Brain microvascular endothelial cell (primary cell): Measurements from ENCODE around the gene TMEM175.

Experiments used
- DNase-seq: peaks from one replicate; pipeline ENCODE4 v3.0.0-alpha.2; 2020
- H3K27ac ChIP-seq: fragments of 250-450 bp; sonication (Bioruptor Pico); 2 replicates; pipeline ENCODE4 v1.5.1; 2020; ENCODE audit warnings: mild to moderate bottlenecking, moderate library complexity
- H3K27me3 ChIP-seq: fragments of 250-450 bp; sonication (Bioruptor Pico); replicated peaks from 2 replicates; pipeline ENCODE4 v1.5.1; 2020; ENCODE audit warnings: mild to moderate bottlenecking
- H3K36me3 ChIP-seq: fragments of 250-450 bp; sonication (Bioruptor Pico); replicated peaks from 2 replicates; pipeline ENCODE4 v1.5.1; 2020; ENCODE audit warnings: mild to moderate bottlenecking
- H3K4me3 ChIP-seq: 2 replicates; pipeline ENCODE4 v1.5.1; 2011; ENCODE audit warnings: low read depth, mild to moderate bottlenecking, control low read depth, low read length, moderate library complexity
- in situ Hi-C: cut with HindIII; loops from 2 replicates; pipeline ENCODE4 v1.10.0; 2017; ENCODE audit warnings: low sequenced_read_pairs, low pct_ligation_motif_present
- TF ChIP-seq, protein P1 (sequence below): IDR thresholded peaks from 2 replicates; pipeline ENCODE4 v1.5.1; 2011; ENCODE audit warnings: low read depth, mild to moderate bottlenecking, moderate library complexity, low read length, control low read depth, inconsistent platforms; ENCODE audit errors: missing control alignments

Gene TMEM175

DNA sequence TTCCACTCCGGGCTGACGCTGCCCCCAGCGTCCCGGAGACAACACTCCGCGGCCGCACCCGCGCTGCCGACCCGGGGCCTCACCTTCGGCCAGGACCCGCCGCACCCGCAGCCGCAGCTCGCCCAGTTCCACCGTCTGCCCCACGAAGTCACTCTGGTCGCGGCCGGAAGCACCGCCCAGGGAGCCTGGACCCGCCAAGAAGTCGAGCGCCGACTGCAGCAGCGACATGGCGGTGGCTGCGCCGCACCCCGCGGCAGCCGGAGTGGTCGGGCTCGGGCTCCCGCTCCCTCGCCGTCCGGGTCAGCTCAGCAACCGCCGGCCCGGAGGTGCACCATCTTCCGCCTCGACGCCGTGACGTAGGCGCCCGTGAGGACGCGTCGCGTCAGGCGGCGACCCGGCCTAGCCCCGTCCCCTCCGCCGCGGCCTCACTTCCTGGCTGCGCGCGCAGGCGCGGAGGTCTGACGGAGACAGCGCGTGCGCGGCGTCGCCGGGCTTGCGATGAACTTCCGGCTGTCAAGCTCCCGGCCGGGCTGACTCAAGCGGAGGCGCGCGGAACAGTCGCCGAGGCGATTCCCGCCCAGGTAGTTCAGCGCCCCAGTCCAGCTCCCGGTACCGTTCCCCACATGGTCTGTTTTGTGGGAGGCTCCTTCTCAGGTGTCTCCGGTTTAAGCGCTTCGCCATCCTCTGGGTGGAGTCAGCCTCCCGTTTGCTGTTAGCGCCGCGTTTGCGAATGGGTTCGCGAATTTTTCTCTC, at the start of gene TMEM175, which contains the start of gene GAK:
TSS of gene TMEM175 (plus strand) at position 501 of the 753 bp plus-strand sequence. CDS start 15,280 bp downstream, outside the sequence.
TSS of gene GAK (minus strand) at position 357 of the 753 bp plus-strand sequence. CDS start at position 228, 129 bp downstream.
- Histone ChIP-seq H3K27ac (peak within 1 kb of the TSS; percentile 81), H3K4me3 (peak within 1 kb of the TSS; percentile 97), H3K27me3 (no peaks in the 10 kb centered on the region), H3K36me3 (no peaks in the 10 kb centered on the region)
- TF ChIP-seq, protein P1, sequence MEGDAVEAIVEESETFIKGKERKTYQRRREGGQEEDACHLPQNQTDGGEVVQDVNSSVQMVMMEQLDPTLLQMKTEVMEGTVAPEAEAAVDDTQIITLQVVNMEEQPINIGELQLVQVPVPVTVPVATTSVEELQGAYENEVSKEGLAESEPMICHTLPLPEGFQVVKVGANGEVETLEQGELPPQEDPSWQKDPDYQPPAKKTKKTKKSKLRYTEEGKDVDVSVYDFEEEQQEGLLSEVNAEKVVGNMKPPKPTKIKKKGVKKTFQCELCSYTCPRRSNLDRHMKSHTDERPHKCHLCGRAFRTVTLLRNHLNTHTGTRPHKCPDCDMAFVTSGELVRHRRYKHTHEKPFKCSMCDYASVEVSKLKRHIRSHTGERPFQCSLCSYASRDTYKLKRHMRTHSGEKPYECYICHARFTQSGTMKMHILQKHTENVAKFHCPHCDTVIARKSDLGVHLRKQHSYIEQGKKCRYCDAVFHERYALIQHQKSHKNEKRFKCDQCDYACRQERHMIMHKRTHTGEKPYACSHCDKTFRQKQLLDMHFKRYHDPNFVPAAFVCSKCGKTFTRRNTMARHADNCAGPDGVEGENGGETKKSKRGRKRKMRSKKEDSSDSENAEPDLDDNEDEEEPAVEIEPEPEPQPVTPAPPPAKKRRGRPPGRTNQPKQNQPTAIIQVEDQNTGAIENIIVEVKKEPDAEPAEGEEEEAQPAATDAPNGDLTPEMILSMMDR, result no peak
- in situ Hi-C loops, result no loop called here
- DNase-seq, result peak; percentile 88

DNA sequence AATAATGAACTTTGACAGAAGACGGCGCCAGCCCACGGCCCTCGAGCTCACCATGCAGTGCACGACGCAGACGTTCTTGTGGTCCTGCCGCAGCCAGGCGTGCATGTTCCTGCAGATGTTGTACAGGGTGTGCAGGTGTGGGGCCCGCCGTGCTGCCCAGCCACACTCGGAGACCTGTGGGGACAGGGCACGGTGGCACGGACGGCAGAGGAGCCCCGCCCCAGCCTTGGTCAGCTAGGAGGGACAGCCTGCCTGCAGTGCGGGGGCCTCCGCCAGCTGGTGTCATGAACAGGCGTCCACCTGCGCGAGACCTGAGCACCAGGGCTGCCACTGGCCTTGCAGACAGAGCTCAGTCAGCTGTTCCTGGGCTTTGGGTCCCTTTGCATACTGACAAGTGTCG, 49.6 kb upstream of the TMEM175 start:
- Histone ChIP-seq H3K36me3 (peaks cover 42% of the 10 kb centered on the region), H3K27me3 (no peaks in the 10 kb centered on the region), H3K4me3 (no peak overlapping the region), H3K27ac (no peak overlapping the region)
- no peak for DNase-seq
- in situ Hi-C loops, result no loop called here
- TF ChIP-seq, protein P1, result no peak

- no peak for DNase-seq
- no peak overlapping the region for H3K27ac ChIP-seq
These were observed 48.7 kb upstream of the TMEM175 start for GRCh38 chr4:883377-884095.

GRCh38 chr4:884259-884658, 48.0 kb upstream of the TMEM175 start:
- H3K27ac ChIP-seq, result no peak overlapping the region
- in situ Hi-C loops, result no loop called here
- no peak overlapping the region for H3K4me3 ChIP-seq
- no peaks in the 10 kb centered on the region for H3K27me3 ChIP-seq
- TF ChIP-seq, protein P1, result no peak
- no peak for DNase-seq
- peaks cover 42% of the 10 kb centered on the region for H3K36me3 ChIP-seq

More at GRCh38 chr4:883377-884095, 48.7 kb upstream of the TMEM175 start:
- TF ChIP-seq, protein P1, result no peak
- in situ Hi-C loops, result no loop called here
- H3K36me3 ChIP-seq, result peaks cover 44% of the 10 kb centered on the region
- no peaks in the 10 kb centered on the region for H3K27me3 ChIP-seq
- no peak overlapping the region for H3K4me3 ChIP-seq

- in situ Hi-C loops, result no loop called here
These were observed 47.4 kb upstream of the TMEM175 start for GRCh38 chr4:884896-885295.

More at GRCh38 chr4:884896-885295, 47.4 kb upstream of the TMEM175 start:
- Histone ChIP-seq H3K27ac (no peak overlapping the region), H3K36me3 (peaks cover 44% of the 10 kb centered on the region), H3K4me3 (no peak overlapping the region), H3K27me3 (no peaks in the 10 kb centered on the region)
- no peak for DNase-seq
- TF ChIP-seq, protein P1, result no peak
